Heart right ventricle (tissue), 16 donors: Measurements from ENCODE around the gene PCNX4. TPM values are rescaled to one million over a fixed set of nuclear protein-coding genes. Genes with fewer than 3 reads are reported as not detected.
A peak's percentile ranks its signal among the peaks of the same experiment; 100 is the strongest.
"Not testable (repeated sequence)": the region's sequence is repeated elsewhere in the genome, so short reads cannot be mapped to it uniquely, and the experiment has no call there.

Source experiments
- ATAC-seq, 8 donors: fragments of 200-7000 bp; cut with Tn5 transposase; one replicate each; pipeline ENCODE4 v1.9.1; 2020; ENCODE audit warnings: mild to moderate bottlenecking in 8 of 8, moderate library complexity in 8 of 8, moderate number of reproducible peaks in 1 of 8
- DNase-seq, 2 donors: peaks; one replicate each; pipeline ENCODE4 v3.0.0-alpha.2; 2020
- H3K27ac ChIP-seq, 10 donors: fragments of 200-600 bp; sonication (generic) in 2 of 10; one replicate each; pipeline versions ENCODE4 v1.5.0 to v1.8.0; 2020 to 2022; ENCODE audit warnings: mild to moderate bottlenecking in 3 of 10
- H3K27me3 ChIP-seq, 7 donors: fragments of 200-600 bp; one replicate each; pipeline ENCODE4 v1.8.0; 2021 to 2022; ENCODE audit warnings: mild to moderate bottlenecking in 2 of 7
- H3K36me3 ChIP-seq, 9 donors: fragments of 200-600 bp; sonication (generic) in 1 of 9; one replicate each; pipeline versions ENCODE4 v1.5.0 to v1.8.0; 2020 to 2022; ENCODE audit warnings: mild to moderate bottlenecking in 2 of 9
- H3K4me1 ChIP-seq, 9 donors: fragments of 200-600 bp; sonication (generic) in 1 of 9; one replicate each; pipeline versions ENCODE4 v1.5.0 to v1.8.0; 2020 to 2022; ENCODE audit warnings: mild to moderate bottlenecking in 4 of 9
- H3K4me3 ChIP-seq, 10 donors: fragments of 200-600 bp; sonication (generic) in 2 of 10; one replicate each; pipeline versions ENCODE4 v1.5.0 to v1.8.0; 2020 to 2022; ENCODE audit warnings: mild to moderate bottlenecking in 7 of 10, moderate library complexity in 2 of 10
- H3K9me3 ChIP-seq, 11 donors: fragments of 200-600 bp in 10 of 11; sonication (generic) in 2 of 11; one replicate each; pipeline versions ENCODE4 v1.5.0 to v1.8.0; 2013 to 2022; ENCODE audit warnings: mild to moderate bottlenecking in 2 of 11, control low read depth in 1 of 11, moderate library complexity in 1 of 11
- WGBS, 2 donors: extraction: QIAGEN DNeasy Blood & Tissue Kit; methylation state at CpG; one replicate each; pipeline ENCODE4 v1.1.7; 2013; ENCODE audit warnings: inconsistent platforms in 1 of 2; 5-methylcytosine and 5-hydroxymethylcytosine counted together
- intact Hi-C, 10 donors: fragments of 100-400 bp; cut with DNase I; formaldehyde crosslinking; loops; one replicate each; pipeline versions ENCODE4 v1.11.1 to v1.14.2; 2022
- long read RNA-seq, 3 donors: library from polyadenylated mRNA; unstranded; transcript quantifications; one replicate each; pipeline ENCODE4 v2.0.0, GENCODE V29; 2020 to 2021
- polyA plus RNA-seq, 2 donors: library from polyadenylated mRNA; stranded (reverse); fragments of 200-250 nt; gene quantifications; one replicate each; pipeline ENCODE4 v1.2.3, GENCODE V29; 2013
- total RNA-seq, 10 donors: library from RNA; stranded (reverse); fragmentation: NEBNext Ultra II Directional in 3 of 10; extraction: Animal tissue kit (Norgen Biotek cat#: 25700) in 3 of 10; gene quantifications; one replicate each; pipeline versions ENCODE4 v1.2.1 to v1.2.4, GENCODE V29; 2021 to 2023
- TF ChIP-seq, protein P1 (sequence below), 9 donors: fragments of 200-600 bp; sonication (generic) in 2 of 9; IDR thresholded peaks; one replicate each; pipeline versions ENCODE4 v1.5.0 to v1.8.0; 2021 to 2022; ENCODE audit warnings: antibody characterized with exemption in 9 of 9, mild to moderate bottlenecking in 5 of 9, moderate library complexity in 1 of 9
- donor health status: Arrhythmogenic right ventricular cardiomyopathy.
- donor health status: ischemic (EF 13 %, LVEDD 7.1; RV severe dilation, severe dysfunction).
- donor health status: healthy with polysubstance abuse.
- donor health status: DM: no; HTN: yes; CAD: no.
- donor health status: DM: no; HTN: no; CAD: no.
- donor health status: ischemic (EF 25% LVEDD 6.9; RV normal size, moderate dysfunction).
- donor health status: ischemic (EF 25% LVEDD 5.7; RV mildly dilated, moderate dysfunction).
- donor health status: healthy.
- donor health status: DM: yes; HTN: yes; CAD: no.
- donor health status: Ischemic cardiomyopathy.
- donor health status: ischemic (EF 35%, LVEDD 5.7; RV mildly dilated, moderate dysfunction).
- donor health status: nonischemic (EF 11% LVEDD 7.7; RV severe dilation, severe dysfunction).
- donor health status: DM: yes; HTN: yes; CAD: no.
- donor health status: PGD.
- donor health status: ischemic (EF 29% LVEDD 5.4; RV normal size, mild dysfunction).
- donor health status: nonischemic (EF 23%, LVEDD 6.1; RV moderate dilation, normal function).

The PCNX4 gene
- total RNA-seq: 10 to 100 TPM; 24.7 to 56.7 (median 35.2) TPM
- 10 to 100 TPM; 10.9 to 25.4 TPM for polyA plus RNA-seq
- long read RNA-seq, donor 1, full-length matches to known transcripts: 5 of 10 reads
- long read RNA-seq, donor 1, partial matches to known transcripts: 2 of 10 reads
- long read RNA-seq, donor 1, other reads (novel, unspliced or antisense): 3 of 10 reads
- long read RNA-seq, donor 2, full-length matches to known transcripts: 2 of 6 reads
- long read RNA-seq, donor 2, partial matches to known transcripts: 2 of 6 reads
- long read RNA-seq, donor 2, other reads (novel, unspliced or antisense): 2 of 6 reads
- long read RNA-seq, donor 3, full-length matches to known transcripts: 13 of 34 reads
- long read RNA-seq, donor 3, partial matches to known transcripts: 10 of 34 reads
- long read RNA-seq, donor 3, other reads (novel, unspliced or antisense): 11 of 34 reads

- Histone ChIP-seq H3K36me3 (no peaks in the 10 kb centered on the region), H3K27me3 (no peaks in the 10 kb centered on the region), H3K4me1 (peaks cover 0 to 46% (median 38%) of the 10 kb centered on the region in 9 donors), H3K4me3 (peak within 1 kb of the TSS; percentile 66 to 90 (median 74)), H3K9me3 (no peaks in the 10 kb centered on the region), H3K27ac (peak within 1 kb of the TSS; percentile 96 to 99 (median 98))
- intact Hi-C loops: loop anchor here in 7 of 10 donors (1.0 to 10.0 kb wide), 9 partner anchors 60 to 160 kb away; partner anchors contain the start of genes DHRS7 (in 6 of the 7) and PPM1A (in 5 of the 7)
- peak; percentile 96 to 98 for DNase-seq
- 0% methylated on average over 88 of the region's 88 CpGs for WGBS, 2 donors
- TF ChIP-seq, protein P1, sequence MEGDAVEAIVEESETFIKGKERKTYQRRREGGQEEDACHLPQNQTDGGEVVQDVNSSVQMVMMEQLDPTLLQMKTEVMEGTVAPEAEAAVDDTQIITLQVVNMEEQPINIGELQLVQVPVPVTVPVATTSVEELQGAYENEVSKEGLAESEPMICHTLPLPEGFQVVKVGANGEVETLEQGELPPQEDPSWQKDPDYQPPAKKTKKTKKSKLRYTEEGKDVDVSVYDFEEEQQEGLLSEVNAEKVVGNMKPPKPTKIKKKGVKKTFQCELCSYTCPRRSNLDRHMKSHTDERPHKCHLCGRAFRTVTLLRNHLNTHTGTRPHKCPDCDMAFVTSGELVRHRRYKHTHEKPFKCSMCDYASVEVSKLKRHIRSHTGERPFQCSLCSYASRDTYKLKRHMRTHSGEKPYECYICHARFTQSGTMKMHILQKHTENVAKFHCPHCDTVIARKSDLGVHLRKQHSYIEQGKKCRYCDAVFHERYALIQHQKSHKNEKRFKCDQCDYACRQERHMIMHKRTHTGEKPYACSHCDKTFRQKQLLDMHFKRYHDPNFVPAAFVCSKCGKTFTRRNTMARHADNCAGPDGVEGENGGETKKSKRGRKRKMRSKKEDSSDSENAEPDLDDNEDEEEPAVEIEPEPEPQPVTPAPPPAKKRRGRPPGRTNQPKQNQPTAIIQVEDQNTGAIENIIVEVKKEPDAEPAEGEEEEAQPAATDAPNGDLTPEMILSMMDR (IDR thresholded peaks at IDR 0.05): peak in 1 of 9 donors; percentile 4
- peak; percentile 96 to 100 (median 98) for ATAC-seq
Observed at GRCh38 chr14:60091550-60092525, at the start of gene PCNX4. PCNX4 (plus strand) TSS chr14:60091923; CDS start chr14:60107639, 15,716 bp downstream.

GRCh38 chr14:60047976-60048375 is 43.7 kb upstream of the PCNX4 start:
- H3K36me3 ChIP-seq, intact Hi-C loops, DNase-seq, H3K27ac ChIP-seq, H3K4me3 ChIP-seq, H3K27me3 ChIP-seq, ATAC-seq: not testable (repeated sequence)
- Histone ChIP-seq H3K4me1 (peaks cover 0 to 10% (median 0%) of the 10 kb centered on the region in 9 donors), H3K9me3 (peaks cover 0 to 12% (median under 1%) of the 10 kb centered on the region in 11 donors)
- 63 to 77% methylated on average over 1 of the region's 1 CpG for WGBS, 2 donors

GRCh38 chr14:60051721-60052221 is 40.0 kb upstream of the PCNX4 start:
- TF ChIP-seq, protein P1 (IDR thresholded peaks at IDR 0.05): no peak
- Histone ChIP-seq H3K36me3 (no peaks in the 10 kb centered on the region), H3K4me3 (no peak overlapping the region), H3K9me3 (peaks cover 0 to 8% (median 0%) of the 10 kb centered on the region in 11 donors), H3K4me1 (peaks cover 0 to 10% (median 0%) of the 10 kb centered on the region in 9 donors), H3K27ac (no peak overlapping the region), H3K27me3 (no peaks in the 10 kb centered on the region)
- intact Hi-C loops: loop anchor here in 1 of 10 donors (10.0 kb wide), 1 partner anchor 87 kb away; no protein-coding TSS in a partner anchor
- WGBS, 2 donors: 48 to 52% methylated on average over 3 of the region's 3 CpGs
- peak in 1 of 8 donors; percentile 20 for ATAC-seq
- DNase-seq: no peak

DNA sequence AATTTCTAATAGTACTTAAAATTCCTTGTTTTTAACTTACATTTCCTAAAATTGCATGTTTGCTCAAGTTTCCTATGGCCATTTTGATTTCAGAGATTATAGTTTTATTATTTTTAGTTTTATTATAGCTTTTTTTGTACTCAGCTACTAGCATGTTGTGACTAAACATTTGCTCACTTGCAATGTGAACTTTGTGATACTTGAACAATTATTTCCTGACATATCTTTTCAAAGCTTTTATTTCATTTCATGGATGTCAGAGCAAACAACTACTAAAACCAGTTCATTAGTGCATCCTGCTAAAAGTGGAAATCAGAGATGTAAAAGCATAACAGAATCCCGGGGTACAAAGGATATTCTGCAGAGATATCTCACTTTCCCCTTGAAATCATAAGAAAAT is 33.6 kb upstream of the PCNX4 start:
- WGBS, 2 donors: 68 to 71% methylated on average over 1 of the region's 1 CpG

More for the DNA sequence above, 33.6 kb upstream of the PCNX4 start:
- no peaks in the 10 kb centered on the region for H3K36me3 ChIP-seq
- H3K4me1 ChIP-seq: no peaks in the 10 kb centered on the region
- no peak overlapping the region for H3K4me3 ChIP-seq
- intact Hi-C loops: loop anchor here in 1 of 10 donors (10.0 kb wide), 1 partner anchor 93 kb away; no protein-coding TSS in a partner anchor
- peaks cover 0 to 15% (median 0%) of the 10 kb centered on the region in 11 donors for H3K9me3 ChIP-seq
- no peaks in the 10 kb centered on the region for H3K27me3 ChIP-seq
- DNase-seq (no peak), ATAC-seq (no peak)
- TF ChIP-seq, protein P1 (IDR thresholded peaks at IDR 0.05): no peak
- no peak overlapping the region for H3K27ac ChIP-seq
